Activated naive CD4-positive, alpha-beta T cell treated with anti-CD3 and anti-CD28 coated beads, Interleukin-2, amount 10 ng/mL, durations not matched to agents 5 hours and 36 hours (primary cell): ENCODE results near the gene RBFOX1. TPM values are rescaled to one million over a fixed set of nuclear protein-coding genes. Genes with fewer than 3 reads are reported as not detected.

Source experiments
- total RNA-seq, 2 experiments: library from RNA; stranded (reverse); gene quantifications; one replicate each; pipeline ENCODE4 v1.2.3, GENCODE V29; 2021

Gene RBFOX1
- not detected for total RNA-seq

DNA sequence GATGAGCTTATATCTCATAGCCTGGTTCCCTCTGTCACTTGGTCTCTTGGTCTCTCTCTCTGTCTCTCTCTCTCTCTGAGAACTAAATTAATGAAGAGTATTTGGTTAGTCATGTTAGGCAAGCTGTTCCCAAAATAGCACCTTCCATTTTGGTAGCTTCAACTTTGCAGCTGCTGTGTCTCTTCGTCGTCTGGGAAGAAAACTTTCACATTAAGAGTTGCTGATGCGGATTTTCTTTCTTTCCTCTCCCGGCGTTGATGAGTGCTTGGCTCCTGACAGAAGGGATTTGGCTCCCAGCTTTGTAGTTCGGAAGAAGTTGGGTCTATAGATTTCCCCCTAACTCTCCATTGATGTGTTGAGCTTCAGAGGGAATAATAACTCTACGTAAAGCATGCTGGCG, at the start of gene RBFOX1:
RBFOX1 (plus strand) TSS at position 235 of the 400 bp plus-strand sequence.

